AG04450 (cell line): Measurements from ENCODE around the gene FER1L5. TPM values are rescaled to one million over a fixed set of nuclear protein-coding genes. Genes with fewer than 3 reads are reported as not detected.

ENCODE experiments used
- CTCF ChIA-PET: fragments of 300-600, 350-600 bp; formaldehyde crosslinking; extraction: SDS; loops from one replicate; lab custom pipeline; 2022; ENCODE audit warnings: antibody characterized with exemption, inconsistent platforms; lab: Charles Lee
- POLR2A ChIA-PET: fragments of 350-600 bp; formaldehyde crosslinking; extraction: SDS; loops from one replicate; lab custom pipeline; 2021; ENCODE audit warnings: antibody characterized with exemption, inconsistent platforms; lab: Yijun Ruan, JAX
- DNase-seq: peaks from one replicate; pipeline ENCODE4 v3.0.0-alpha.2; 2011; ENCODE audit warnings: low read depth, low spot score
- H3K27ac ChIP-seq: one replicate; pipeline ENCODE4 v1.5.1; 2012; ENCODE audit warnings: low read depth, low read length, control low read depth
- H3K27me3 ChIP-seq: one replicate; pipeline ENCODE4 v1.6.0; 2012; ENCODE audit warnings: low read length; ENCODE audit not compliant: control insufficient read depth, insufficient read depth
- H3K4me3 ChIP-seq: 2 replicates; pipeline ENCODE4 v1.5.1; 2011; ENCODE audit warnings: mild to moderate bottlenecking, low read depth, low read length, control low read depth
- H3K9me3 ChIP-seq: 2 replicates; pipeline ENCODE4 v1.5.1; 2012; ENCODE audit warnings: low read length; ENCODE audit not compliant: control insufficient read depth, insufficient read depth
- CTCF ChIP-seq: IDR thresholded peaks from 2 replicates; pipeline ENCODE4 v1.5.1; 2011; ENCODE audit warnings: low read depth, low read length, control low read depth, inconsistent platforms
- polyA plus RNA-seq: library from polyadenylated mRNA; depleted of rRNA; stranded (reverse); fragments of >200 nt; gene quantifications from 2 replicates; pipeline ENCODE4 v1.2.3, GENCODE V29; 2011

Gene FER1L5
- polyA plus RNA-seq, 1 experiment = 0.17 TPM

- H3K27ac ChIP-seq = no peak overlapping the region
- H3K9me3 ChIP-seq = no peaks in the 10 kb centered on the region
- TF ChIP-seq CTCF = no peak
- H3K4me3 ChIP-seq = no peak overlapping the region
- ChIA-PET CTCF (no interaction called here), POLR2A (no interaction called here)
- no peak for DNase-seq
- peaks cover 22% of the 10 kb centered on the region for H3K27me3 ChIP-seq
Measured at GRCh38 chr2:96683972-96684820, 41.6 kb downstream of the FER1L5 start.

- ChIA-PET CTCF (no interaction called here), POLR2A (no interaction called here)
- no peak for DNase-seq
- no peak for TF ChIP-seq CTCF
- H3K27ac ChIP-seq = no peak overlapping the region
- no peaks in the 10 kb centered on the region for H3K9me3 ChIP-seq
- no peak overlapping the region for H3K4me3 ChIP-seq
- peaks cover 15% of the 10 kb centered on the region for H3K27me3 ChIP-seq
Measured at GRCh38 chr2:96684883-96685576, 42.5 kb downstream of the FER1L5 start.

GRCh38 chr2:96685577-96686459 lies 43.3 kb downstream of the FER1L5 start:
- Histone ChIP-seq H3K27ac (no peak overlapping the region), H3K9me3 (no peaks in the 10 kb centered on the region), H3K4me3 (no peak overlapping the region), H3K27me3 (peaks cover 13% of the 10 kb centered on the region)
- peak; percentile 1; the same call in 1 of the 2 replicates for TF ChIP-seq CTCF
- no peak for DNase-seq
- ChIA-PET POLR2A (no interaction called here), CTCF (interaction anchor here (0.6 kb wide), 2 partner anchors 28 to 76 kb away, joined by 3 read pairs; no protein-coding TSS in a partner anchor)

- CTCF ChIA-PET = no interaction called here
- H3K4me3 ChIP-seq = no peak overlapping the region
- no peak for TF ChIP-seq CTCF
- H3K27me3 ChIP-seq = peaks cover 13% of the 10 kb centered on the region
- H3K27ac ChIP-seq = no peak overlapping the region
- H3K9me3 ChIP-seq = no peaks in the 10 kb centered on the region
- POLR2A ChIA-PET = no interaction called here
- DNase-seq = no peak
Measured at GRCh38 chr2:96687266-96687665, 44.7 kb downstream of the FER1L5 start.
